ENCODE data around the gene MYRF.
A peak's percentile ranks its signal among the peaks of the same experiment; 100 is the strongest.

MYRF gene

DNA sequence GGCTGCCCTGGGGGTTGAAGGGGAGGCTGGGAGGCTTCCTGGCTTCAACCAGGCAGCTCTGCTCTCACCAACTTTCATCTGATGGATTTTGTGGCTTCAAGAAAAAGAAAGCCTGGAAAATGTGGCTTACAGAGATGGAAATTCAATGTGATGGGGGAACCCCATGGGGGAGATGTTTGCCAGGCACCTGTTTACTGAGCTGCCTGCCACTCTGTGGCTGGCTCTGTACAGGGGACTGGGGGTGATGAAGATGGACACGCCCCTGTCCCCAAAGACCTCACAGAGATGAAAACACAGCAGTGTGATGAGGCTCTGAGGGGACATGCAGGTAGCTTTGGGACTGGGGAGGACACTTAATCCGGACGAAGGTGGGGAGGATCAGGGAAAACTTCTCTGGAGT is 29.9 kb downstream of the MYRF start:
- Histone ChIP-seq H3K36me3 (ENCODE audit: insufficient read depth, low read length) (peaks cover 24% of the 10 kb centered on the region), H3K4me3 (ENCODE audit: low read depth in 1 of 2, low read length in 2 of 2) (no peak overlapping the region), H3K9me3 (ENCODE audit: low read length) (no peaks in the 10 kb centered on the region), H3K4me1 (ENCODE audit: insufficient read depth, low read length) (no peaks in the 10 kb centered on the region), H3K9ac (ENCODE audit: low read length) (no peak overlapping the region), H3K27me3 (ENCODE audit: control insufficient read depth in 1 of 2, insufficient read depth in 2 of 2, low read length in 2 of 2) (no peaks in the 10 kb centered on the region), H3K27ac (ENCODE audit: low read depth, low read length) (no peak overlapping the region)

DNA sequence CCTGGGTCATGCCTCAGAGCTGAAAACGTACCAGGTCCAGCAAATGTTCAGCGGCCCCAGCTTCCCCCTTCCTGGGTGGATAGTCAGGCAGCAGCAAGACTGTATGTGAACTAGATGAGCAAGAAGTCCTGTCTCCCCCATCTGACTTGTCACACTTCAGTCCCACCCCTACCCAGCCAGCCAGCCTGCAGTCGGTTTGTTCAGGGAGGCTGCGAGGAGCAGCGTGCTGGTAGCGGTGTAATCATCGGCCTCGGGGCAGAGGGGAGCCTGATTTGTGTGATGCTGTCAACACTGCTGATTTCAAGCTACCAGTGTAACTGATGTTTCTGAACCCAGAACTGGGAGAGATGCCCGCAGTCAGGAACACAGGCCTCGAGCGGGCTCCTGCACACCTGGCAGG is 30.4 kb downstream of the MYRF start:
- Histone ChIP-seq H3K27ac (ENCODE audit: low read depth, low read length) (no peak overlapping the region), H3K9me3 (ENCODE audit: low read length) (no peaks in the 10 kb centered on the region)

DNA sequence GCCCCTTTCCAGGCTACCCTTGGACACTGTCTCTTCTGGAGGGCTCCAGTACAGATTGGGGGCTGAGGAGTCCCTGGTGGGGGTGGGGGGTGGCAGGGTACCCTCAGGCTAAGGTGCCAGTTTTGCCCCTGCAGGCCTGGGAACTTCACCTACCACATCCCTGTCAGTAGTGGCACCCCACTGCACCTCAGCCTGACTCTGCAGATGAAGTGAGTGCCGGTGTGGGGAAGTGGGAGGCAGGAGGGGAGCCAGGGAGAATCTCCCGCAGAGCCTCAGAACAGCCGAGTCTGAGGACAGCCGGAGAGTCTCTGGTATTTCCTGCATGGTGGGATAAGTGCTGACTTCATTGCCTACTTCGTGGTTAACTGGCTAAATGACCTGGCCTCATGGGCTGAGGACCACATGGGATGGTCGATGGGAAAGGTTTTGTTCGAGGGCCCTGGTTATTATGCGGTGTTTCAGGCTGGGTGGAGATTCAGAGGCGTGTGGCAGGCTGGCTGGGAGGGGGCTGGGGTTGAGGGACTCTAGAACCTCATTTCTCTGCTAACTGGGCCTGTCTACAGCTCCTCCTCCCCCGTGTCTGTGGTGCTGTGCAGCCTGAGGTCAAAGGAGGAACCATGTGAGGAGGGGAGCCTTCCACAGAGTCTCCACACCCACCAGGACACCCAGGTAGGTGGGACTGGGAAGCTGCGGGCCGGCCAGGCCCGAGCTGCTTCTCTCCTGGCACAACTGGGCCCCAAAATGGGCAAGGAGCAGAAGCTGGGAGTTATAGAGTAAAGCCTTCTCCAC is 31.5 kb downstream of the MYRF start:
- H3K36me3 ChIP-seq (ENCODE audit: insufficient read depth, low read length), result peaks cover 39% of the 10 kb centered on the region
- H3K27me3 ChIP-seq (ENCODE audit: control insufficient read depth in 1 of 2, insufficient read depth in 2 of 2, low read length in 2 of 2), result no peaks in the 10 kb centered on the region
- H3K27ac ChIP-seq (ENCODE audit: low read depth, low read length), result no peak overlapping the region

More for the DNA sequence above, 30.4 kb downstream of the MYRF start:
- H3K27me3 ChIP-seq (ENCODE audit: control insufficient read depth in 1 of 2, insufficient read depth in 2 of 2, low read length in 2 of 2), result no peaks in the 10 kb centered on the region
- H3K36me3 ChIP-seq (ENCODE audit: insufficient read depth, low read length), result peaks cover 30% of the 10 kb centered on the region
- no peak overlapping the region for H3K9ac ChIP-seq (ENCODE audit: low read length)
- H3K4me3 ChIP-seq (ENCODE audit: low read depth in 1 of 2, low read length in 2 of 2), result no peak overlapping the region
- no peaks in the 10 kb centered on the region for H3K4me1 ChIP-seq (ENCODE audit: insufficient read depth, low read length)

DNA sequence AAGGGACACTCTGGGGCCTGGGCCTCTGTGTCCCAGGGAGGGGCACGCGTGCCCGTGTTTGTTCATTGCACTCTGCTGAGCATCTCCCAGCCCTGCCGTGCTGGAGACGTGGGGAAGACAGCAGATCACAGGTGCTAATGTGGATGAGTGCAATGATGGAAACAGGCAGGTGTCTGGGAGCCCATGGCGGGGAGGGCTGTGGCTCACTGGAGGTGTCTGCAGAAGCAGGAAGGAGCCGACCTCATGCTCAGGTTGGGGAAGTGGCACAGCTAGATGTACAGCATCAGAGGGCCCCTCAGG is 32.0 kb downstream of the MYRF start:
- H3K4me3 ChIP-seq (ENCODE audit: low read depth in 1 of 2, low read length in 2 of 2), result no peak overlapping the region
- H3K27me3 ChIP-seq (ENCODE audit: control insufficient read depth in 1 of 2, insufficient read depth in 2 of 2, low read length in 2 of 2), result no peaks in the 10 kb centered on the region
- H3K9me3 ChIP-seq (ENCODE audit: low read length), result no peaks in the 10 kb centered on the region
- no peaks in the 10 kb centered on the region for H3K4me1 ChIP-seq (ENCODE audit: insufficient read depth, low read length)
- H3K9ac ChIP-seq (ENCODE audit: low read length), result no peak overlapping the region
- H3K36me3 ChIP-seq (ENCODE audit: insufficient read depth, low read length), result peaks cover 45% of the 10 kb centered on the region
- no peak overlapping the region for H3K27ac ChIP-seq (ENCODE audit: low read depth, low read length)

More for the DNA sequence above, 31.5 kb downstream of the MYRF start:
- H3K9me3 ChIP-seq (ENCODE audit: low read length), result no peaks in the 10 kb centered on the region
- H3K9ac ChIP-seq (ENCODE audit: low read length), result no peak overlapping the region
- H3K4me3 ChIP-seq (ENCODE audit: low read depth in 1 of 2, low read length in 2 of 2), result no peak overlapping the region
- H3K4me1 ChIP-seq (ENCODE audit: insufficient read depth, low read length), result no peaks in the 10 kb centered on the region

DNA sequence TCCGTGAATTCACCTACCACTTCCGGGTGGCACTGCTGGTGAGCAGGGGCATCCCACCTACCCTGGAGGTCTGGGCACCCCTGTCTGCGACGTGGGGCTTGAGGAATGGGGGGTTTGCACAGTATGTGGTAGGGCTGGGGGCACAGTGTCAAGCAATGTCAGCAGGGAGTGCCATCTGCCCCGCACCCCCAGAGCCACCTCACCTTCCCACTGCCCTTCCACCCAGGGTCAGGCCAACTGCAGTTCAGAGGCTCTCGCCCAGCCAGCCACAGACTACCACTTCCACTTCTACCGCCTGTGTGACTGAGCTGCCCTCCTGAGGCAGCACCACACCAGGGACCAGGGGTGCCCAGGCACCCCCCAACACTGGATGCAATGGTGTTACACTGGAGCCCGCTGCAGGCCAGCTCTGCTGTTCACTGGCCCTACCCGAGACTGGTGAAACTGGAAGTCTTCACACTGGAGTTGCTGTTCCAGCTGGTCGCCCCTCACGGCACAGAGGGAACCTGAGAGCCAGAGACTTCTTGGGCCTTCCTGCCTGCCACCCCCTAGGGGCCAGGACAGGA is 33.5 kb downstream of the MYRF start:
- Histone ChIP-seq H3K4me3 (ENCODE audit: low read depth in 1 of 2, low read length in 2 of 2) (no peak overlapping the region), H3K36me3 (ENCODE audit: insufficient read depth, low read length) (peaks cover 56% of the 10 kb centered on the region), H3K9me3 (ENCODE audit: low read length) (no peaks in the 10 kb centered on the region), H3K4me1 (ENCODE audit: insufficient read depth, low read length) (peaks cover 4% of the 10 kb centered on the region), H3K9ac (ENCODE audit: low read length) (no peak overlapping the region), H3K27me3 (ENCODE audit: control insufficient read depth in 1 of 2, insufficient read depth in 2 of 2, low read length in 2 of 2) (no peaks in the 10 kb centered on the region), H3K27ac (ENCODE audit: low read depth, low read length) (no peak overlapping the region)

DNA sequence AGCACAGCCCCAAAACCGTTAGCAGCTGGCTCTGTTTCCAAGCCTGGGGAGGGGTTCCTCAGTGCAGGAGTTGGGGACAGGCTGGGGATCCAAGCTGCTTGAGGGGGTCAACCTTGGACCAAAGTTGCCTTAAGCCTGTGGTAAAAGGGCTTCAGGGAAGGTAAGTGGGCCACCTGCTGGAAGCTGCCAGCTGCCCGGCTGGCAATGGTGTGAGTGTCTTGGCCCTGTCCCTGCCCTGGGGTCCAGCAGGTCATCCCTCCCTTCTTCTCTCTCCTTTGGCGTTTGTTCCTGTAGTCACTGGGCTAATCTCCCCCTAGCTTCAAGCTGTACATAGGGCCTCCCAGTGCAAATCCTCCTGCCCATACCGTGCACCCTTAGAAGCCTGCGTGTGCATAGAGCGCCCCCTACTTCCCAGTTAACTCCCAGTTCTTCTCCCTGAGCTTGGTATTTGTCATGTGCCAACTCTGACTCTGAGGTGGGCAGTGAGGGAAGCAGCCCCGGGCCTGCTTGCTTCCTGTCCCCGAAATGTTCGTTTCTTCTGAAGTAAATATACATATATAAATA is 35.6 kb downstream of the MYRF start:
- H3K27ac ChIP-seq (ENCODE audit: low read depth, low read length), result no peak overlapping the region
- no peaks in the 10 kb centered on the region for H3K27me3 ChIP-seq (ENCODE audit: control insufficient read depth in 1 of 2, insufficient read depth in 2 of 2, low read length in 2 of 2)
- H3K9me3 ChIP-seq (ENCODE audit: low read length), result no peaks in the 10 kb centered on the region
- no peak overlapping the region for H3K4me3 ChIP-seq (ENCODE audit: low read depth in 1 of 2, low read length in 2 of 2)
- H3K4me1 ChIP-seq (ENCODE audit: insufficient read depth, low read length), result peaks cover 12% of the 10 kb centered on the region
- peaks cover 56% of the 10 kb centered on the region for H3K36me3 ChIP-seq (ENCODE audit: insufficient read depth, low read length)
- H3K9ac ChIP-seq (ENCODE audit: low read length), result no peak overlapping the region

DNA sequence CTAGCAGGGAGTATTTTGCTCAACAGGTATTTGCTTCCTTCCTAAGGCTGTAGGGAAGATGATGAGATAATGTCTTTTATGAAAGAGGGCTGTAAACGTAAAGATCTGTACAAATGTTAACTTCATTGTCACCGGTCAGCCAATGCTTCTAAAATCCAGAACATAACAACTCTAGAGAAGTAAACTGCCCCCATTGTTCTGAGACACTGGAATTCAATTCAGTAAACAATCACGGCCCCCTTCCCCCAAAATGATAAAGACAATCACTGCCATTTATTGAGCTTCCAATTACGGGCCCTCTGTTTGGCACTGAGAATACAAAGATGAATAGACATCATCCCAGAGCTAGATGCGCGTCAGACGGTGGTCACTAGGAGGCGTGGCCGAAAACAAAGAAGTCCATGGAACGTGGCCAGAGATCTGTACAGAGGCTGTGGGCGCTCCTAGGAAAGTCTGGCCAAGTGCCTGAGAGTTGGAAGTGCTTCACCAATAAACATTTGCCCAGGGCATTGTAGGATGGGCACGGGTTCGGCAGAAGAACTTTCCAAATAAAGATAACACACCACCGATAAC is 39.4 kb downstream of the MYRF start:
- H3K4me3 ChIP-seq (ENCODE audit: low read depth in 1 of 2, low read length in 2 of 2), result peak overlapping the region; percentile 60 to 98
- peaks cover 20% of the 10 kb centered on the region for H3K4me1 ChIP-seq (ENCODE audit: insufficient read depth, low read length)
- no peaks in the 10 kb centered on the region for H3K9me3 ChIP-seq (ENCODE audit: low read length)
- H3K27me3 ChIP-seq (ENCODE audit: control insufficient read depth in 1 of 2, insufficient read depth in 2 of 2, low read length in 2 of 2), result no peaks in the 10 kb centered on the region
- peak overlapping the region; percentile 97 for H3K27ac ChIP-seq (ENCODE audit: low read depth, low read length)
- H3K9ac ChIP-seq (ENCODE audit: low read length), result peak overlapping the region; percentile 99
- peaks cover 41% of the 10 kb centered on the region for H3K36me3 ChIP-seq (ENCODE audit: insufficient read depth, low read length)

DNA sequence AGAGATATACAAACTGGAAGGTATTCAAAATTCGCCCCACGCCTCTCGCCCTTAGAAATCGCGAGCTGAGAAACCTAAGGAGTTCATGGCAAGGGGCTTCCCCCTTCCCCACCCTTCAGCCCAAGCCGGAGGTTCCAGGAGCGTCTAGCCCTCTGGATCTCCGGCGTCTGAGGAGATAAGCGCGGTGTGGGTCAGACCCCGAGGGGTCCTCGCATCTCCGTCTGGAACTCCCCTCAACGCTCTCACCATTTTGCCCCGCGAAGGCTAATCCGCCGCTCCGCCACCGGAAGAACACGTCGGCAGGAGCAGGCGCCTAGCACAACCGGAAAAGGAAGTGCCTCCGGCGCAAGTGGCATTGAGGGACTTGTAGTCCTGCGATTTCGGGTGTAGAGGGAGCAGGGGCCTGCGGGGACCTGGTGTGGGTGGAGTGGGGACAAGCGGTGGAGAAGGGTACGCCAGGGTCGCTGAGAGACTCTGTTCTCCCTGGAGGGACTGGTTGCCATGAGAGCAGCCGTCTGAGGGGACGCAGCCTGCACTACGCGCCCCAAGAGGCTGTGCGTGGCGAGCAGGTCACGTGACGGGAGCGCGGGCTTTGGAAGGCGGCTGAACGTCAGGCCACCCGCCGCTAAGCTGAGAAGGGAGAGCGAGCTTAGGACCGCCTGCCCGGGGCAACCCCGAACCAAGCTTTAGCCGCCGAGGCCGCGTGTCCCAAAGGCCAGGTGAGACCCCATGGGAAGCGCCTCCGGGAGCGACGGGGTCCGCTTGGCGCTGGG is 40.1 kb downstream of the MYRF start, which contains the start of the genes FEN1 and TMEM258:
TSS of gene FEN1 (plus strand) at position 602 of the 773 bp plus-strand sequence. CDS start 2,451 bp downstream, outside the sequence.
TSS of gene TMEM258 (minus strand) at position 290 of the 773 bp plus-strand sequence. CDS start at position 249, 41 bp downstream.
- H3K27ac ChIP-seq (ENCODE audit: low read depth, low read length), result peak within 1 kb of the TSS; percentile 97
- peaks cover 24% of the 10 kb centered on the region for H3K4me1 ChIP-seq (ENCODE audit: insufficient read depth, low read length)
- peak within 1 kb of the TSS; percentile 99 for H3K9ac ChIP-seq (ENCODE audit: low read length)
- peaks cover 34% of the 10 kb centered on the region for H3K36me3 ChIP-seq (ENCODE audit: insufficient read depth, low read length)
- no peaks in the 10 kb centered on the region for H3K27me3 ChIP-seq (ENCODE audit: control insufficient read depth in 1 of 2, insufficient read depth in 2 of 2, low read length in 2 of 2)
- peak within 1 kb of the TSS; percentile 60 to 98 for H3K4me3 ChIP-seq (ENCODE audit: low read depth in 1 of 2, low read length in 2 of 2)
- H3K9me3 ChIP-seq (ENCODE audit: low read length), result no peaks in the 10 kb centered on the region

DNA sequence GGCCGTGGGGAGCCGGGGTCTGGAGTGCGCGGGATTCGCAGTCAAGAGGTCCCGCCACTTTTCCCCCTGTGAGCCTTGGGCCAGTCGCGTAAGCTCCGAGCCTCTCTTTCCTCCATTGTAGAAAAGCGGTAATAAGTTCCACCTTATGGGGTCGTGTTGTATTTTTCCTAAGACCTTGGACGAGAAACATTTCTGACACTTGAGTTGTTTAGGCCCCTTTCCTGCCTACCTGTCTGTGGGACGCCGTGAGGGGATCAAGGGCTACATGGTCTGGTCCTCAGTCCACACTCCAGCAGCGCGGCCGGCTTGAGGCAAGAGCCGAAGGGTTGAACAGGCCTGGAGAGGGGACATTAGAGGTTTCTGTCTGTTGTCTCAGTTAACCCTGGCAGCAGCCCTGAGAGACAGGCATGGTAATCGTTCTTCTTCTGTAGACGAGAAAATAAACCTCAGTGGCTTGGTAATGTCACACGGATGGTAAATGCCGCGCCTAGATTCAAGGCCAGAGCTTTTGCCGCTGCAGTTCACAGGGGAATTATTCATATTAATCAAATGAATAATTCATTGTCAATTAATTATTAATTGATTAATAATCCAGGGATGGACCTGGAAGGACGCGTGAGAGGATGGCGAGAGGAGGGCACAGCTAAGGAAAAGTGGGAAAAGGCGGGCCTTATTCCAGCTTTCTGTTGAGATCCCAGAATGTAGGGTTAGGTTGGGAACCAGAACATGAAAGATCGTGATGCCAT is 40.8 kb downstream of the MYRF start:
- peak overlapping the region; percentile 99 for H3K9ac ChIP-seq (ENCODE audit: low read length)
- no peaks in the 10 kb centered on the region for H3K9me3 ChIP-seq (ENCODE audit: low read length)
- H3K4me3 ChIP-seq (ENCODE audit: low read depth in 1 of 2, low read length in 2 of 2), result peak overlapping the region; percentile 60 to 98
- H3K27me3 ChIP-seq (ENCODE audit: control insufficient read depth in 1 of 2, insufficient read depth in 2 of 2, low read length in 2 of 2), result no peaks in the 10 kb centered on the region
- H3K4me1 ChIP-seq (ENCODE audit: insufficient read depth, low read length), result peaks cover 29% of the 10 kb centered on the region
- peak overlapping the region; percentile 97 for H3K27ac ChIP-seq (ENCODE audit: low read depth, low read length)
- H3K36me3 ChIP-seq (ENCODE audit: insufficient read depth, low read length), result peaks cover 26% of the 10 kb centered on the region

DNA sequence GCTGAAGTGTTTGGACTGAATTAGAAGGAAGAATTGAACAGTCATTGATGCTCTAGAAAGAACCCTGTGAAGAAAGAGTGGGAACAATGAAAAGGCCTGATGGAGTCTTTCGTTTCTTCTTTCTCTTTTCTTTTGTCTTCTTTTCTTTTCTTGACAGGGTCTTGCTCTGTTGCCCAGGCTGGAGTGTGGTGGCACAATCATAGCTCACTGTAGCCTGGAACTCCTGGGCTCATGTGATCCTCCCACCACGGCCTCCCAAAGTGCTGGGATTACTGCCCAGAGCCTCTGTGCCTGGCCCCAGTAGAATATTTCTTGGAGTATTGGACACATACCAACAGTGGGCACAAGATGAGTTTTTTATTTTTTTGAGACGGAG is 41.4 kb downstream of the MYRF start:
- Histone ChIP-seq H3K27me3 (ENCODE audit: control insufficient read depth in 1 of 2, insufficient read depth in 2 of 2, low read length in 2 of 2) (no peaks in the 10 kb centered on the region), H3K9ac (ENCODE audit: low read length) (no peak overlapping the region), H3K9me3 (ENCODE audit: low read length) (no peaks in the 10 kb centered on the region), H3K36me3 (ENCODE audit: insufficient read depth, low read length) (peaks cover 22% of the 10 kb centered on the region), H3K4me3 (ENCODE audit: low read depth in 1 of 2, low read length in 2 of 2) (peak overlapping the region in 1 of 2 donors; percentile 98), H3K27ac (ENCODE audit: low read depth, low read length) (no peak overlapping the region), H3K4me1 (ENCODE audit: insufficient read depth, low read length) (peaks cover 29% of the 10 kb centered on the region)
